Adrenal gland (tissue), 5 donors: ENCODE results near the gene DDX46.

Source experiments
- CTCF ChIP-seq, 6 experiments: fragments of 450-650 bp in 4 of 6; fragments of 200-600 bp in 2 of 6; sonication (generic) in 1 of 6; IDR thresholded peaks; 1 replicate in 5 of 6; 2 replicates in 1 of 6; pipeline versions ENCODE4 v1.5.1 to v1.8.0; 2016 to 2021; ENCODE audit warnings: antibody characterized with exemption in 6 of 6, mild to moderate bottlenecking in 2 of 6, moderate library complexity in 1 of 6
- POLR2A ChIP-seq, 2 donors: fragments of 450-650 bp; IDR thresholded peaks; one replicate each; pipeline ENCODE4 v1.6.1; 2017; ENCODE audit warnings: antibody characterized with exemption in 2 of 2, mild to moderate bottlenecking in 2 of 2, moderate library complexity in 1 of 2
- donor health status: DM: no; HTN: no; CAD: no.

- TF ChIP-seq CTCF (IDR thresholded peaks at IDR 0.05) = no peak
- no peak for TF ChIP-seq POLR2A (IDR thresholded peaks at IDR 0.05)
Observed at GRCh38 chr5:134792286-134792685, 33.7 kb downstream of the DDX46 start.
